ENCODE measurements around the gene ARHGAP1.

The ARHGAP1 gene

DNA sequence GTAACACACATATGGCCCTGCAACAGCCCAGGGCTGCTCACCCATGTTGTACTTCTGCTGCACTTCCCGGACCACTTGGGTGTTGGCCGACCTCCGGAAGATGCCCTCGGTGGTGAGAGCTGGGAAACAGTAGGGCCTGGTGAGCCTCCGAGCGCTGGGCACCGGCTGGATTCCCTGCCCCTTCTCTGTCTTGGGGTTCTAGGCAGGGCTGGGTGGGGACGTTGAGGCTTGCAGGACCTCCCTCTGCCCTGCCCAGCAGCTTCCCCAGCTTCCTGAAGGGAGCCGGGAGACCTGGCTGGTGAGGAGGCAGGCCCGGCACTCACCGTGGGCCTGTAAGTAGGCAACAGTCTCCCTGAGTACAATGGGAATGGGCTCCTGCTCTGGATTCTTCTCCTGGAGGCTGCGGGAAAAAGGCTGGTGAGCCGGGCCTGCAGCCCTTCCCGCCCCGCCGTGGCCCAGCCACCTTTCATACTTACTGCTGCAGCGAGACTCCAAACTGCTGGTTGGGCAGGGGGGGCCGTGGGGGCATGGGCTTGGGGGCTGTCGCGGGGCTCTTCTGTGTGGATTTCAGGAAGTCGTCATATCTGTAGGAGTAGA lies 20.2 kb downstream of the ARHGAP1 start:
- no peak overlapping the region for H3K4me3 ChIP-seq (ENCODE audit: low read depth, low read length)
- no peak for DNase-seq (ENCODE audit: low read depth)
- TF ChIP-seq, protein P1, sequence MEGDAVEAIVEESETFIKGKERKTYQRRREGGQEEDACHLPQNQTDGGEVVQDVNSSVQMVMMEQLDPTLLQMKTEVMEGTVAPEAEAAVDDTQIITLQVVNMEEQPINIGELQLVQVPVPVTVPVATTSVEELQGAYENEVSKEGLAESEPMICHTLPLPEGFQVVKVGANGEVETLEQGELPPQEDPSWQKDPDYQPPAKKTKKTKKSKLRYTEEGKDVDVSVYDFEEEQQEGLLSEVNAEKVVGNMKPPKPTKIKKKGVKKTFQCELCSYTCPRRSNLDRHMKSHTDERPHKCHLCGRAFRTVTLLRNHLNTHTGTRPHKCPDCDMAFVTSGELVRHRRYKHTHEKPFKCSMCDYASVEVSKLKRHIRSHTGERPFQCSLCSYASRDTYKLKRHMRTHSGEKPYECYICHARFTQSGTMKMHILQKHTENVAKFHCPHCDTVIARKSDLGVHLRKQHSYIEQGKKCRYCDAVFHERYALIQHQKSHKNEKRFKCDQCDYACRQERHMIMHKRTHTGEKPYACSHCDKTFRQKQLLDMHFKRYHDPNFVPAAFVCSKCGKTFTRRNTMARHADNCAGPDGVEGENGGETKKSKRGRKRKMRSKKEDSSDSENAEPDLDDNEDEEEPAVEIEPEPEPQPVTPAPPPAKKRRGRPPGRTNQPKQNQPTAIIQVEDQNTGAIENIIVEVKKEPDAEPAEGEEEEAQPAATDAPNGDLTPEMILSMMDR (IDR thresholded peaks at IDR 0.05; ENCODE audit: control insufficient read depth, extremely low read depth, insufficient read depth), result no peak

DNA sequence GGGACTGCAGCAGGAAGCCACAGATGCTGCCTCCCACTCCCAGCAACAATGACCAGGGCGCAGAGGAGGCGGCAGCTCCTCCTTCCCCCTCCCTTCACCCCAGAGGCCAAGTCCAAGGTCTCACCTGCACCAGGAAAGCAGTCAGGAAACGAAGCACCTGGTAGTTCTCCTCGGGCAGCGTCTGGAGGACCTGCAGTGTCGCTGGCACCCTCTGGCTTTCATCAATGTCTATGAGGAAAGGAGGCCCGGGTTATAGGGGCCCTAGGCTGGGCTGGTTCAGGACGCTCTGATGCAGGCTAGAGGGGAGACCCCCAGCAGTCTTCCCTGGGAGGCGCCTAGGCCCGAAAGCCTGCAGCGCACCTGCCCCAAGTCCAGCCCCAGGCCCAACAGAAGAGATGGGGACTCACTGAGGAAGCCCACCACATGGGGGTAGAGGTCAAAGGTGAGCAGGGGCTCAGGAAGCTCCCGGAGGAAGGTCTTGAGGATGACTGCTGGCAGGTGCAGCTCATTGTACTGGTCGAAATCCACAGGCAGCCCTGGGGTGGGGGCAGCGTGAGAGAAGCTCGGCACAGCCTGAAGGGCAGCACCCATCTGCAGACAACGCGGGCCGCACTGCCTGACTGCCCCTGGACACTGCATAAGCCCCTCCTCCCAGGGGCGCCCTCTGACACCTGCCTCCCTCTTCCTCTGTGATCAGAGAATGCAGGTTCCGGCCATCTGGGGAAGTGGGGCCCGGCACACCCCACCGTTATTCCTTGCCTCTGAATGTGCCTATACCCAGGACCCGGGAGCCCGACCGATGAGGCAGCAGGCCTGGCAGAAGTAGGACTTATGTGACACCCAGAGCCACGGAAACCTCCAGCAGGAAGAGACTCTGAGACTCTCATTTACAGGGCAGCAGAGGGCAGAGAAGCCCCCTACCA lies 20.9 kb downstream of the ARHGAP1 start:
- H3K4me3 ChIP-seq (ENCODE audit: low read depth, low read length), result no peak overlapping the region
- TF ChIP-seq, protein P1 (IDR thresholded peaks at IDR 0.05; ENCODE audit: control insufficient read depth, extremely low read depth, insufficient read depth), result no peak
- no peak for DNase-seq (ENCODE audit: low read depth)

DNA sequence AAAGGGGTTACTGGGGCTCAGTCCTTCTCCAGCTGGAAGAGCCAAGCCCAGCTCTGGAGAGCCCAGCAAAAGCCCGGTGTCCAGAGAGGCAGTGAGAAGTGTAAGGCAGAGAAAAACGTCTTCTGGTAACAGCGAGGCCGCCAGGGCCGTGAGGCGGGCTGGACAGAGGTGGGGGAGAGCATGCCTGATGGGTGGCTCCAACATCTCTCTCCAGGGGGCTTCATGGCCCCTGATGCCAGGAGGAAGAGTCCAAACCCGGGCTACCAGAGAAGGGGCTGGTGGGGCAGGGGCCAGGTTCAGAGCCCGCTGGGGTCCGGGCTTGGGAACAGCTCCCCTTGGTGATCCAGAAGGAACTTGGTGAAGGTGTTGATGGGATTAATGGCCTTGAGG lies 21.7 kb downstream of the ARHGAP1 start:
- TF ChIP-seq, protein P1 (IDR thresholded peaks at IDR 0.05; ENCODE audit: control insufficient read depth, extremely low read depth, insufficient read depth), result no peak
- DNase-seq (ENCODE audit: low read depth), result no peak
- H3K4me3 ChIP-seq (ENCODE audit: low read depth, low read length), result no peak overlapping the region

DNA sequence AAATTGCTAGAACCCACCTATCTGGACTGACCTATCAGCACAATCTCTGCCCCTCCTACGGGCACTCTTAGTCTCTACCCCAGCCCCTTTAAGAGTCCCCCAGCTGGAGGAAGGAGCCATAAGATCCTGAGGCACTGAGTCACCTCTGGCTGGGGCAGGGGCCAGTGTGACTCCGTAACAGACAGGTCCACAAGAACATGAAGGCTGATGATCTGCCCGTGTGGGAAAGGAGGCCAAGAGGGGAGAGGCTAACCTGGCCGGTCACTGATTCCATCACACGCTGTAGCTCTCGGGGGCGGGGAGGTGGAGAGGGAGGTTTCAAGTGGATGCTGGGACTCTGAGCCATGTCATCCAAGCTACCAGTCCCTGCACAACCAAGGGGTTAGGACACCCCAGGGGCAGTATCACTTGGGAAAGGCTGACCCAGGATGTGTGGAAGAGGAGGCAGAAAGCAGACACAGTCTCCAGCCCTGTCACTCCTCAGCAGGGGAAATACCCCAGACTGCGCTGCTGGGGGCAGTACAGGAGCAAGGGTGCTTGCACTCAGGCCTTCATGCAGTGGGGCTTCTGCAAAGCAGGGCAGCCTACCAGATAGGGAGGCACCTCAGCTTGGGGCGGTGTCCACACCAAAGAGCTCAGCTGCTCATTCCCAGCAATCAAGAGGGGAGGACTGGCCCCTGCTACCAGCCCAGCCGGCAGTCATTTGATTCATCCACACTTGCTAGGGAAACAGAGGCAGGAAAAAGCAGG lies 22.3 kb downstream of the ARHGAP1 start:
- H3K4me3 ChIP-seq (ENCODE audit: low read depth, low read length), result no peak overlapping the region
- TF ChIP-seq, protein P1 (IDR thresholded peaks at IDR 0.05; ENCODE audit: control insufficient read depth, extremely low read depth, insufficient read depth), result no peak
- DNase-seq (ENCODE audit: low read depth), result no peak

DNA sequence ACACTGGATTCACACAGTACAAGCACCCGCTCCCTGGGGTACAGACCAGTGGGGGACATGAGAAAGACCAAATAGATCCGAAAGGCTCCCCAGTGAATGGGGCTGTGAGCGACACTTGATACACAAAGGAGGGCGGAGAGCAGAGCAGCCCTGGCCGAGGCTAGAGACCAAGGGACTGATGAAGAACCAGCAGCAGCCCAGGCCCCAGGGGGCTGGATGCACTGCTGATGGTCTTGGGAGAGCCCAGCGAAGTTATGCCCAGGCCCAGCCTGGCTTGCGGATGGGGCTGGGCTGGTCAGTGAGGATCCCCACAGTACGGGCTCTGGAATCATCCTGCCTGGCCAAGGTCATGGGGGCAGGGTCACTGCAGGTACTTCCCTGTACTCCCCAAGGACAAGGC lies 23.2 kb downstream of the ARHGAP1 start:
- no peak for DNase-seq (ENCODE audit: low read depth)

DNA sequence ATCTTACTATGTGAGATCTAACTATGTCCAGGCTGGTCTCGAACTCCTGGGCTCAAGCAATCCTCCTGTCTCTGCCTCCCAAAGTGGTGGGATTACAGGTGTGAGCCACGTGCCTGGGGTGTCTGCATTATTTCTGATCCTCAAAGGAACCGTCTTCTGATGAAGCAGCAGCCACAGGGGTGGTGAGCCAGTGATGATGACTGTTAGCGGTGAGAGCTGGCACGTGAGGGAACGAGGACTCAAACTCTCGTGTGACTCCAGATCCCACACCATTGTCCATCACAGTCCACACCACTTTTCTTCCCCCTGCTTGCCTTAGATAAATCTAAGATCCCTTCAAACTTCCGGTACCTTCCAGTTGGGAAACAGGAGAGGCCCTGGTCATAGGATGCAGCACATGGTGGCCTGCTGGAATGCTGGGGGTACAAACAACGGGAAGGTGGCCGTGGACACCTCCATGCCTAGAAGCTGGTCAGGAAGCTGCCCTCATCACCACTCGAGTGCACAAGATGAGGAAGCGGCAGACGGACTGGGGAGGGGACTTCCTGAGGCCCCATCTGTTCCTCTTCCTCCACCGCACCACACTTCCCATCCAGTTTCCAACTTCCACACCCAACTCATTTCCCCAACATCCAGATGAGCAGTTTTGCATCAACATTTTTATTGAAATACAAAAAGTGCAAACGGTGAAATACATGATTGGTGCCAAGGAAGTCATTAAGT lies 23.8 kb downstream of the ARHGAP1 start:
- no peak for DNase-seq (ENCODE audit: low read depth)
- H3K4me3 ChIP-seq (ENCODE audit: low read depth, low read length), result no peak overlapping the region
- TF ChIP-seq, protein P1 (IDR thresholded peaks at IDR 0.05; ENCODE audit: control insufficient read depth, extremely low read depth, insufficient read depth), result no peak

More for the DNA sequence above, 23.2 kb downstream of the ARHGAP1 start:
- H3K4me3 ChIP-seq (ENCODE audit: low read depth, low read length), result no peak overlapping the region
- TF ChIP-seq, protein P1 (IDR thresholded peaks at IDR 0.05; ENCODE audit: control insufficient read depth, extremely low read depth, insufficient read depth), result no peak

Data from LNCaP clone FGC (cell line).